ENCODE data around the gene PPARA.

PPARA gene

GRCh38 chr22:46119093-46119728 is 31.1 kb upstream of the PPARA start:
- DNase-seq (ENCODE audit: low read depth), result no peak
- no peak overlapping the region for H3K4me3 ChIP-seq (replicated peaks; ENCODE audit: low read depth, low read length)
- no peak for TF ChIP-seq CTCF (IDR thresholded peaks at IDR 0.05; ENCODE audit: low read length, missing control alignments)

GRCh38 chr22:46119729-46120419 is 30.5 kb upstream of the PPARA start:
- TF ChIP-seq CTCF (IDR thresholded peaks at IDR 0.05; ENCODE audit: low read length, missing control alignments), result no peak
- no peak overlapping the region for H3K4me3 ChIP-seq (replicated peaks; ENCODE audit: low read depth, low read length)
- peak; percentile 62 for DNase-seq (ENCODE audit: low read depth)

GRCh38 chr22:46120420-46120737 is 29.9 kb upstream of the PPARA start:
- no peak for TF ChIP-seq CTCF (IDR thresholded peaks at IDR 0.05; ENCODE audit: low read length, missing control alignments)
- no peak overlapping the region for H3K4me3 ChIP-seq (replicated peaks; ENCODE audit: low read depth, low read length)
- DNase-seq (ENCODE audit: low read depth), result no peak

- TF ChIP-seq CTCF (IDR thresholded peaks at IDR 0.05; ENCODE audit: low read length, missing control alignments), result no peak
- H3K4me3 ChIP-seq (replicated peaks; ENCODE audit: low read depth, low read length), result no peak overlapping the region
- DNase-seq (ENCODE audit: low read depth), result no peak
Measured at GRCh38 chr22:46121079-46121478, 29.2 kb upstream of the PPARA start.

- DNase-seq (ENCODE audit: low read depth), result no peak
- H3K4me3 ChIP-seq (replicated peaks; ENCODE audit: low read depth, low read length), result no peak overlapping the region
- TF ChIP-seq CTCF (IDR thresholded peaks at IDR 0.05; ENCODE audit: low read length, missing control alignments), result no peak
Measured at GRCh38 chr22:46121523-46122287, 28.6 kb upstream of the PPARA start.

- DNase-seq (ENCODE audit: low read depth), result peak; percentile 63
- H3K4me3 ChIP-seq (replicated peaks; ENCODE audit: low read depth, low read length), result no peak overlapping the region
- peak; percentile 71 for TF ChIP-seq CTCF (IDR thresholded peaks at IDR 0.05; ENCODE audit: low read length, missing control alignments)
Measured at GRCh38 chr22:46122511-46122971, 27.8 kb upstream of the PPARA start.
